Natural killer cell (primary cell): ENCODE data around the gene ZNF446. TPM values are rescaled to one million over a fixed set of nuclear protein-coding genes. Genes with fewer than 3 reads are reported as not detected.

Source experiments
- ATAC-seq, 3 donors: fragments of 150-1000 bp in 2 of 3; fragments of 200-7000 bp in 1 of 3; cut with Tn5 transposase; 1 replicate in 1 of 3; 2 replicates in 2 of 3; pipeline ENCODE4 v1.10.0; 2021; ENCODE audit warnings: mild to moderate bottlenecking in 2 of 3, moderate library complexity in 2 of 3
- DNase-seq, 2 donors: peaks; one replicate each; pipeline versions ENCODE4 v3.0.0 to v3.0.0-alpha.2; 2013 to 2021; ENCODE audit warnings: mixed read lengths in 1 of 2
- H3K27ac ChIP-seq: one replicate; pipeline ENCODE4 v1.5.1; 2013; ENCODE audit warnings: mild to moderate bottlenecking, low read length
- H3K27me3 ChIP-seq: one replicate; pipeline ENCODE4 v1.6.1; 2013; ENCODE audit warnings: low read length; ENCODE audit not compliant: control insufficient read depth, insufficient read depth
- H3K36me3 ChIP-seq: one replicate; pipeline ENCODE4 v1.6.1; 2013; ENCODE audit warnings: low read length; ENCODE audit not compliant: control insufficient read depth, insufficient read depth
- H3K4me1 ChIP-seq: one replicate; pipeline ENCODE4 v1.6.1; 2013; ENCODE audit warnings: low read length; ENCODE audit not compliant: control insufficient read depth, insufficient read depth
- H3K4me3 ChIP-seq: one replicate; pipeline ENCODE4 v1.5.1; 2013; ENCODE audit warnings: low read length
- H3K9me3 ChIP-seq: one replicate; pipeline ENCODE4 v1.6.1; 2013; ENCODE audit warnings: low read length; ENCODE audit not compliant: control insufficient read depth, insufficient read depth
- H3K27ac Mint-ChIP-seq, 2 donors: one replicate each; pipeline ENCODE4 v1.8.0; 2022; ENCODE audit warnings: mild to moderate bottlenecking in 2 of 2, mixed read lengths in 2 of 2, moderate library complexity in 1 of 2
- H3K27me3 Mint-ChIP-seq, 2 donors: one replicate each; pipeline ENCODE4 v1.8.0; 2022; ENCODE audit warnings: low read depth in 2 of 2, mixed read lengths in 2 of 2
- H3K36me3 Mint-ChIP-seq: one replicate; pipeline ENCODE4 v1.8.0; 2022; ENCODE audit warnings: mixed read lengths
- H3K4me1 Mint-ChIP-seq, 2 donors: one replicate each; pipeline ENCODE4 v1.8.0; 2022; ENCODE audit warnings: mixed read lengths in 2 of 2
- H3K4me3 Mint-ChIP-seq: one replicate; pipeline ENCODE4 v1.8.0; 2022; ENCODE audit warnings: mild to moderate bottlenecking, moderate library complexity, mixed read lengths
- H3K9me3 Mint-ChIP-seq, 2 donors: one replicate each; pipeline ENCODE4 v1.8.0; 2022; ENCODE audit warnings: mixed read lengths in 2 of 2
- WGBS: methylation state at CpG from one replicate; pipeline ENCODE4 v1.1.7; 2013; ENCODE audit warnings: missing lambda C conversion rate; ENCODE audit not compliant: insufficient coverage; 5-methylcytosine and 5-hydroxymethylcytosine counted together
- intact Hi-C: fragments of 100-400 bp; cut with micrococcal nuclease; formaldehyde crosslinking; loops from one replicate; pipeline ENCODE4 v1.14.2; 2022
- total RNA-seq, 4 donors: library from RNA; stranded (reverse); fragments of 120-200 nt in 1 of 4; gene quantifications; one replicate each; pipeline versions ENCODE4 v1.2.3 to v1.2.4, GENCODE V29; 2013 to 2022
- TF ChIP-seq, protein P1 (sequence below): fragments of 200-600 bp; IDR thresholded peaks from one replicate; pipeline ENCODE4 v1.8.0; 2022; ENCODE audit warnings: antibody characterized with exemption

The ZNF446 gene
- total RNA-seq, 3 donors from 2014 or later (not counting 1 experiment from before 2014, with no cell fraction given), result 11.9 to 14.5 (median 13.5) TPM

DNA sequence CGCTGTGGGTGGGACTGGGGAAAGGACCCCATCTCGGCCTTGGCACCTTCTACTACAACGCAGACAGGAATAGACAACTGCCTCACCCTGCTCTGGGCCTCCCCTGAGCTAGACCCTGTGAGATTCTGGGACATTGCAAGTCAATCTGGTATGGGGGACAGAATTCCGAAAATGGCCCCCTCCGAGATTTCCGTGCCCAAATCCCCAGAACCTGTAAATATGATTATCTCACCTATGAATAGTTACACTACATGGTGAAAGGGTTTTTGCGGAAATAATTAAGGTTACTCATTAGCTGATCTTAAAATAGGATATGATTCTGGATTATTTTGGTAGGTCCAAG lies 44.1 kb downstream of the ZNF446 start:
- no peaks in the 10 kb centered on the region for H3K9me3 Mint-ChIP-seq
- peak overlapping the region; percentile 97 to 100 for H3K27ac Mint-ChIP-seq
- ATAC-seq (no peak), DNase-seq (no peak)
- TF ChIP-seq, protein P1, sequence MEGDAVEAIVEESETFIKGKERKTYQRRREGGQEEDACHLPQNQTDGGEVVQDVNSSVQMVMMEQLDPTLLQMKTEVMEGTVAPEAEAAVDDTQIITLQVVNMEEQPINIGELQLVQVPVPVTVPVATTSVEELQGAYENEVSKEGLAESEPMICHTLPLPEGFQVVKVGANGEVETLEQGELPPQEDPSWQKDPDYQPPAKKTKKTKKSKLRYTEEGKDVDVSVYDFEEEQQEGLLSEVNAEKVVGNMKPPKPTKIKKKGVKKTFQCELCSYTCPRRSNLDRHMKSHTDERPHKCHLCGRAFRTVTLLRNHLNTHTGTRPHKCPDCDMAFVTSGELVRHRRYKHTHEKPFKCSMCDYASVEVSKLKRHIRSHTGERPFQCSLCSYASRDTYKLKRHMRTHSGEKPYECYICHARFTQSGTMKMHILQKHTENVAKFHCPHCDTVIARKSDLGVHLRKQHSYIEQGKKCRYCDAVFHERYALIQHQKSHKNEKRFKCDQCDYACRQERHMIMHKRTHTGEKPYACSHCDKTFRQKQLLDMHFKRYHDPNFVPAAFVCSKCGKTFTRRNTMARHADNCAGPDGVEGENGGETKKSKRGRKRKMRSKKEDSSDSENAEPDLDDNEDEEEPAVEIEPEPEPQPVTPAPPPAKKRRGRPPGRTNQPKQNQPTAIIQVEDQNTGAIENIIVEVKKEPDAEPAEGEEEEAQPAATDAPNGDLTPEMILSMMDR, result no peak
- no peaks in the 10 kb centered on the region for H3K27me3 Mint-ChIP-seq
- Histone ChIP-seq H3K36me3 (peaks cover 16% of the 10 kb centered on the region), H3K27ac (peak overlapping the region; percentile 98), H3K4me1 (peaks cover 34% of the 10 kb centered on the region), H3K9me3 (no peaks in the 10 kb centered on the region), H3K4me3 (peak overlapping the region; percentile 81), H3K27me3 (no peaks in the 10 kb centered on the region)
- WGBS, result 11% methylated on average over 4 of the region's 7 CpGs
- H3K4me1 Mint-ChIP-seq, result peaks cover 25 to 44% of the 10 kb centered on the region in 2 donors
- H3K4me3 Mint-ChIP-seq, result peak overlapping the region; percentile 97
- intact Hi-C loops, result loop anchor here (1.0 kb wide), 3 partner anchors 44 to 61 kb away; partner anchors contain the start of gene ZNF446
- H3K36me3 Mint-ChIP-seq, result no peaks in the 10 kb centered on the region

DNA sequence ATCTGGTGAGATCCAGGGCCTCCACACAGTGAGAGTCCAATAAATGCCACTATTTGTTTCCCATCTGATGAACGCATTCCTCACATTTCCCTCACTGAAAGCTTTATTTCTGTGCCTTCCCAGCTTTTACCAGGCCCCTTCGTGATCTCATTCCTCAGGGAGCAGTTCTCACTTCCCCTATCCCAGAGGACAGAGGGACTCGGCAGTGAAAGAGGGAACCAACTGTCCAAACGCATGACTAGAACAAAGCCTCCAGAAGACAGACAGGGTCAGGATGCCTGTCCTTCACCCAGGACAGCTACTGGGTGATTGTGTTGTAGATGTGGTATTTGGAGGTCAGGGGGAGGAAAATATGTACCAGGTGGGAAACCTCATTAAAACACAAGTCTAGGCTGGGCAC lies 45.5 kb downstream of the ZNF446 start:
- no peak for DNase-seq
- Histone ChIP-seq H3K27me3 (no peaks in the 10 kb centered on the region), H3K36me3 (peaks cover 5% of the 10 kb centered on the region), H3K27ac (no peak overlapping the region), H3K4me3 (no peak overlapping the region), H3K9me3 (no peaks in the 10 kb centered on the region), H3K4me1 (peaks cover 28% of the 10 kb centered on the region)
- Mint-ChIP-seq H3K27me3 (no peaks in the 10 kb centered on the region), H3K4me3 (no peak overlapping the region), H3K4me1 (peaks cover 25 to 36% of the 10 kb centered on the region in 2 donors), H3K36me3 (no peaks in the 10 kb centered on the region), H3K27ac (no peak overlapping the region), H3K9me3 (no peaks in the 10 kb centered on the region)
- 89% methylated on average over 4 of the region's 4 CpGs for WGBS
- TF ChIP-seq, protein P1, result no peak
- intact Hi-C loops, result no loop called here
- ATAC-seq, result no peak

DNA sequence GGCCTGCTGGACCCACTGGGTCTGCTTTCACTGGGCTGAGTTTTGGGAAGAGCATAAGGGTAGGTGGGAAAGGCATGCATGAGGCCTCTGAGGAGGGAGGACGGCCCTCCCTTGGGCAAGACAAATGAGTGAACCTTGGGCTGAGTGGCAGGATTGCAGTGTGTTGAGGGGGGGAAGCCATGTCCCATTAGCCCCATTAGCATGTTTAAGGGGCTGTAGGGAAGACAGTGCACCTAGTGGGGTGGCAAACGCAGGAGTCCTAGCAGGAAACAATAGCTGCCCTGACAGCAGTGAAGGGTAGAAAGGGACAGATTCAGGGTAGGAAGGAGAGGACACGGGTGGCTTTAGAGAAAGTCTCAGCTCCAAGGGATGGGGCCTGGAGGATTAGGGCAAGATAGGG lies 46.6 kb downstream of the ZNF446 start:
- H3K27ac Mint-ChIP-seq, result no peak overlapping the region
- TF ChIP-seq, protein P1, result no peak

GRCh38 chr19:58529405-58529804 lies 53.3 kb downstream of the ZNF446 start:
- Histone ChIP-seq H3K9me3 (no peaks in the 10 kb centered on the region), H3K27ac (no peak overlapping the region), H3K4me1 (no peaks in the 10 kb centered on the region), H3K36me3 (no peaks in the 10 kb centered on the region), H3K4me3 (no peak overlapping the region), H3K27me3 (no peaks in the 10 kb centered on the region)
- 92% methylated on average over 3 of the region's 3 CpGs for WGBS
- Mint-ChIP-seq H3K9me3 (no peaks in the 10 kb centered on the region), H3K4me1 (no peaks in the 10 kb centered on the region), H3K27me3 (peaks cover 0 to 2% of the 10 kb centered on the region in 2 donors), H3K4me3 (no peak overlapping the region), H3K27ac (no peak overlapping the region), H3K36me3 (no peaks in the 10 kb centered on the region)
- TF ChIP-seq, protein P1, result no peak
- DNase-seq, result no peak
- intact Hi-C loops, result no loop called here
- no peak for ATAC-seq

More for the DNA sequence above, 46.6 kb downstream of the ZNF446 start:
- H3K9me3 ChIP-seq, result no peaks in the 10 kb centered on the region
- H3K4me3 Mint-ChIP-seq, result no peak overlapping the region
- ATAC-seq (no peak), DNase-seq (no peak)
- H3K4me3 ChIP-seq, result no peak overlapping the region
- WGBS, result 87% methylated on average over 3 of the region's 3 CpGs
- H3K27ac ChIP-seq, result no peak overlapping the region
- peaks cover 25 to 30% of the 10 kb centered on the region in 2 donors for H3K4me1 Mint-ChIP-seq
- no peaks in the 10 kb centered on the region for H3K36me3 ChIP-seq
- intact Hi-C loops, result no loop called here
- H3K27me3 Mint-ChIP-seq, result no peaks in the 10 kb centered on the region
- H3K27me3 ChIP-seq, result no peaks in the 10 kb centered on the region
- no peaks in the 10 kb centered on the region for H3K9me3 Mint-ChIP-seq
- H3K4me1 ChIP-seq, result peaks cover 24% of the 10 kb centered on the region
- no peaks in the 10 kb centered on the region for H3K36me3 Mint-ChIP-seq
